Measurements from ENCODE around the gene ALOX12B.
"Not testable (repeated sequence)": the region's sequence is repeated elsewhere in the genome, so short reads cannot be mapped to it uniquely, and the experiment has no call there.

The ALOX12B gene

GRCh38 chr17:8118769-8119580 is 31.5 kb upstream of the ALOX12B start:
- DNase-seq, result peak; percentile 98

- peak; percentile 75 for DNase-seq
Observed at GRCh38 chr17:8117980-8118768, 30.7 kb upstream of the ALOX12B start, which contains the start of gene ALOXE3. Gene ALOXE3, minus strand, starts transcription at chr17:8118514. Its CDS starts 524 bp downstream, at chr17:8117990.

DNA sequence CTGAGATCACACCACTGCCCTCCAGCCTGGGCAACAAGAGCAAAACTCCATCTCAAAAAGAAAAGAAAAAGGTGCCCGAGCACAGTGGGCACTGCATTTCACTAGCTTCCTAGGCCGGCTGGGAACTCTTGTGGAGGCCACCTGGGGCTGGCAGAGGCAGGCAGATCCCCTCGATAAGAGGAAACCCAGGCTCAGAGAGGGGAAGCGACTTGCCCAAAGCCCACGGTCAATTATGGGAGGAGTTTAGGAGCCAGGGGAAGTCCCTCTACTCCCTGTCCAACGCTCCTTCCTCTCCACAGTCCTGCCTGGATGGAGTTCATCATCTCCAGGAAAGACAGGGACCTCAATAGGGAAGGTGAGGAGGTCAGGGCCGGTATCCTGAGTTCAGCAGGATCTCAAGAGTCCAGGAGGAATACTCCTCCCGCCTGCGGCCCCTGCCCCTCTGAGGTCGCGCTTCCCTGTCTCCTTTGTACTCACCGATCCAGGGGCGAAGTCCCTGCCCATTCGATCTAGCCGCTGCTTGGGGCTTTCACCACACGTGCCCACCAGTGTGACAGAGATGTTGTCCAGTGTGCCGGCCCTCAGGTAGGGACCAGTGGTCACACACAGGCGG is 30.0 kb upstream of the ALOX12B start:
- DNase-seq, result no peak

GRCh38 chr17:8116776-8117175 is 29.3 kb upstream of the ALOX12B start:
- no peak for DNase-seq

DNA sequence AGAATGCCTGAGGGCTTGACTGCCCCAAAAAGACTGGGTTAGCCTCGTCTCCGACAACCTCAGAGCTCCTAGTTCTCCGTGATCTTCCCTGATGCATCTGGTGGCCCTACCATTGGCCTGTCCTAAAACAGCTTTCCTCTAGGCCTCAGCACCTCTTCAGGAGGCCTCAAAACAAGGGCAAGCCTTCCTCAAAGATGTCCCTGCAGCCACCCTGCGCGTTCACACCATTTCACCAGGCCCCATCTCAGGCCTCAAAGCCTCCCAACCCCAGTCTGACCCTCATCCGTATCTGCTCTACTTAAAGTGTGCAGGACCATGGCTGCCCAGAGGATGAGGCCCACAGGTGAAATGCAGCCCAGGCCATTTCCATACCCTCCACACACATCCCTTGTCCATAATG is 23.4 kb upstream of the ALOX12B start:
- DNase-seq, result no peak

GRCh38 chr17:8110456-8110804 is 22.9 kb upstream of the ALOX12B start:
- DNase-seq, result no peak

DNA sequence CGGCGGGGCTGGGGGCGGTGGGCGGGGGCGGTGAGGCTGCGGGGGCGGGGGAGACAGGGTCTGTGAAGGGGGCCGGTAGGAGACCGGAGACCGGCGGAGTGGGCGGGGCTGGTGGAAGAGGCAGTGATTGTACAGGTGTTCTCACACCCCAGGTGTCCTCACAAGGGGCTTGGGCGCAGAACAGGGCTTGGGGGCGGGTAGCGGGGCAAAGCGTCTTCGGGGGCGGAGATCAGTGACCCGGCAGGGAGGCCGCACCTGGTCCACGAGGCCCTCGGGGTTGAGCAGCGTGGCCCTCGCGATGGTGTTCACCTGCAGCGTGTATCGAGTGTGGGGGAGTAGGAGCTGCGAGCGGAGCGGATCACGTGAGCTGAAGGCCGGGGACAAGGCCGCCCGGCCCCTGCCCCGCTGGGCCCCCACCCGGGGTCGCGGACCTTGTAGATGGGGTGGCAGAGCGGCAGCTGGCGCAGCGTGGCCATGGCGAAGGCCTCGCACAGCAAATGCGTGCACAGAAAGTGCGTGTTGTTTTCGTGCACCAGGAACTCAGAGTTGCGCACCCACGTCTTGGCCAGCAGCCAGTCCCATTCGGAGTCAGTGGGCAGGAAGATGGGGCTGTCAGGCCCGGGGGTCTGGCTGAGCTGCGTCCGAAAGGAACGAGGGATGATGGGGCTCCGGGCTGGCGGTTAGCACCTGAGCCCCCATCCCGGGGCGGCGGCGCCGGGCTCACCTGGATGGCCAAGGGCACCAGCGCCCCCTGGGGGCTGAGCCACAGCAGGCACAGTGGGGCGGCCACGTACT is 22.3 kb upstream of the ALOX12B start:
- DNase-seq, result peak; percentile 77

DNA sequence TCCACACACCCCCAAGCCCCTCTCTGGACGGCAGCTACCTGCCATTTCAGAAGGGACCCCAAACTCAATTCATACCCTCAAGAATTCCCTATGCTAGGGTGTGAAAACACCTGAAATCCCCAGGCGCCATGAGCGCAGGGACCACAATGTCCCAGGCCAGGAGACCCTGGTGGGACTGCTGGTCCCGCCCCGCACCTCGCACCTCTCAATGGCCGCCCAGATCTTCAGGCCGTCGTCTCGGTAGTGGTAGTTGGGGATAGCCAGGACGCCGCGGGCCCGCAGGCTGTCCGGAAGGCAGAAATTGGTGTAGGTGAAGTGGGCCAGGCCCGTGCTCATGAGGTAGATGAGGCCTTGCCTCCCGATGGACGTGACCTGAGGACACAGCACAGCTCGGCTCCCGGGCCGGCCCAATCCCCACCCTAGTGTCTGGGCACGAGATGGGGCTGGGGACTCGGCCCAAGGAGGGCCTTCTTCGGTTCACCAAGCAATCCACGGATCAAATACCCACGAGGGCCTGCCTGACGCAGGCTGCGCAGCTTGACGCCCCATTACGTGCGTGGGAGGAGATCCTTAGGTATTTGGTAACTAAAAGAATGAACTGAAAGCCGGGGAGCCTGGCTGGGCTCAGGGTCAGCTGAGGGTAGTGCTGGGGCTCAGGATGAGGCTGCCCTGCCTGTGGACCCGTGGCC is 21.6 kb upstream of the ALOX12B start:
- no peak for DNase-seq

GRCh38 chr17:8106980-8107379 is 19.5 kb upstream of the ALOX12B start:
- DNase-seq, result not testable (repeated sequence)

DNA sequence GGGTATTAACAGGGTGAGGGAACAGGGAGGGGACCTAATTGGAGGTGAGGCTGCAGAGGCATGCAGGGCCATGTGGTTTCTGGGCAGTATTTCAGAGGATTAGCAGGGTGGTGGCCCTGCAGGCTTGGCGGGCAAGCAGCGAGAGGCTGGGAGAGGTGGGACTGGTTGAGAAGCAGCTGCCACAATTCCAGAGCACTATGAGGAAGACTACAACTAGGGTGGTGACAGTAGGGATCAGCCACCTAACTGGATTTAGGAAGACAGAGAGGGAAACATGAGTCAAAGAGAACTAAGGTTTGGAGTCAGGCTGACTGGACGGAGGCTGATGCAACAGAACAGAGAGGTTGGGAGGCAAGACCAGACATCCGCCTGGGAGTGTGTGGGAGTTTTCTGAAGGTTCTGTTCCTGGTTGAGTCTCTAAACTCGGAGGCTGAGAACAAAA is 18.5 kb upstream of the ALOX12B start:
- DNase-seq, result no peak

- no peak for DNase-seq
Observed at GRCh38 chr17:8104911-8105310, 17.4 kb upstream of the ALOX12B start.

- DNase-seq, result no peak
Observed at GRCh38 chr17:8103549-8103948, 16.0 kb upstream of the ALOX12B start.

GRCh38 chr17:8101721-8102120 is 14.2 kb upstream of the ALOX12B start:
- DNase-seq, result no peak

GRCh38 chr17:8100763-8101162 is 13.2 kb upstream of the ALOX12B start:
- no peak for DNase-seq

DNA sequence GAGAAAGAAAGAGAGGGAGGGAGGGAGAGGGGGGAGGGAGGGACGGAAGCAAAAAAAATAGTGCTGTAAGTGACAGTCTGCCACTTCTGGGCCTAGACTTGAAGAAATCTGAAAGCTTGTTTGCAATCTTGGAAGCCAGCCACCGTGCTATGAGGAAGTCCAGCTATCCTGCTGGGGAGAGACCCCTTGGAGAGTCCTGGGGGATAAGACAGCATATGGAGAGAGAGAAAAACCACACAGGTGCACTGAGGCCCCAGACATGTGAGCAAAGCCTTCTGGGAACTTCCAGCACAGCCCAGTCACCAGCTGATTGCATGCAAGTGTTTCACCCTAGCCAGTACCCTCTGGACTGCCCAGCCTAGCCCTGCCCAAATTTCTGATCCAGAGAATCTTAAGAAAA is 12.6 kb upstream of the ALOX12B start:
- no peak for DNase-seq

- no peak for DNase-seq
Observed at GRCh38 chr17:8096541-8096940, 9.0 kb upstream of the ALOX12B start.

DNA sequence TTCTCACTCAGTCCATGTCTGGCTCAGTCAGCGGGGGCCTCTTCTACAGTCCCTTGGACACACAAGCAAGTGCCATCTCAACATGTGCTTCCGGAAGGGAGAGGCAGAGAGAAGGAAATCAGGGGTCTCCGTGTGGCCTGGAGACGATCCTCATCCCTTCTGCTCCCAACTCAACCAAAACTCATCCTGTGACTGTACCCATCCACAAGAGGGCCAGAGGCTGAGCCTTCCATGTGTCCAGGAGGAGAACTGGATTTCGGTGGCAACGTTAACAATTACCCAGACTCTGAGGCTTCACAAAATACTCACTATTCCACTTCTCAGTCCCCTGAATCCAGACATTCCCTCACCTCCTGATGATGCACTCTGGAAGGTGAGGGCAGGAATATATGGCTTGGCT is 7.8 kb upstream of the ALOX12B start:
- DNase-seq, result no peak

DNA sequence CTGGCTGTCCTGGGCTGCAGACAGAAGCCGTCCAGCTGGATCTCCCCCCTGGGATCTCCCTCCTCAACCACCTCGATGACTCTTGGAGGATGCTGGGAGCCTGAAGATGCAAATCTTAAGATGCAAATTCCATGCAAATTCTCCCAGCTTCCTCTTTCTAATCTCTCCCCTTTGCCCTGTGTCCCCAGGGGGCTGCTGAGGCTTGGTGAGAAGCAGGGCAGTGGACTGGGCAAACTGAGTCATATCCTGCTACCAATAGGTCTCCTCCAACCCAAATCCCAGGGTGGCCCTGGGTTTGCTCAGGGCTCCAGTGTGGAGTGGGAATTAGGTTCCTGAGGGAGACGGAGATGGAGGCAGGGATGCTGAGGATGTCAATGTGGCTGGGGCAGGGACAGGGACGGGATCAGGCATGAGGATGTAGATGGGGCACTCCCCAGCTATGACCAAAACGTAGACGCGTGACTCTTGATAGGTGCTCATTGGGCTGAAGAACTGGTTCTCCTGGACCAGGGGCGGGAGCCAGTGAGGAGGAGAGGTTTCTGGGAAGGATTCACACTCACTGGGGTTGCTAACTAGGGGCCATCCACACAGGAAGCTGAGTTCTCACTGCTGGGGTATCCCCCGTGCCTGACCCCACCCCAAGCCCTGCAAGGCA is 3.6 kb upstream of the ALOX12B start:
- DNase-seq, result no peak

DNA sequence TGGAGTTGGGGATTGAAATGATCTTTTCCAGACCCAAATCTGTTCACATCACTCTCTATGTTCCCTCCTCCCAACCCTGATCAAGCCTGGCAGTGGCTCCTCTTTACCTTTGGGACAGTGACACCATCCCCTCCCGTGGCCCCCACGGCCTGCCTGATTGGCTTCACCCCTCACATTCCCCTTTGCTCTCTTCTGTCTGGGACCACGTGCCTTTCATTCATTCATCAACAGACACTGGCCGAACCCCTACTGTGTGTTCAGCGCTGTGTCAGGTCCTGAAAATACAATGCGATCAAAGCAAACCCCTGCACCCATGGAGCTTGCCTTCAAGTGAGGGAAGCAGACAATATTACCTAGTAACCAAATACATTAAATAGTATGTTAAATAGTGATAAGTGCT is 2.2 kb upstream of the ALOX12B start:
- DNase-seq, result no peak

- no peak for DNase-seq
Observed at GRCh38 chr17:8087952-8088230, 375 bp upstream of the ALOX12B start.

GRCh38 chr17:8084250-8084649 is 3.3 kb downstream of the ALOX12B start:
- DNase-seq, result no peak

GRCh38 chr17:8082292-8082691 is 5.2 kb downstream of the ALOX12B start:
- no peak for DNase-seq
